ENCODE data around the gene L1TD1.
"Not testable (repeated sequence)": the region's sequence is repeated elsewhere in the genome, so short reads cannot be mapped to it uniquely, and the experiment has no call there.

Gene L1TD1

DNA sequence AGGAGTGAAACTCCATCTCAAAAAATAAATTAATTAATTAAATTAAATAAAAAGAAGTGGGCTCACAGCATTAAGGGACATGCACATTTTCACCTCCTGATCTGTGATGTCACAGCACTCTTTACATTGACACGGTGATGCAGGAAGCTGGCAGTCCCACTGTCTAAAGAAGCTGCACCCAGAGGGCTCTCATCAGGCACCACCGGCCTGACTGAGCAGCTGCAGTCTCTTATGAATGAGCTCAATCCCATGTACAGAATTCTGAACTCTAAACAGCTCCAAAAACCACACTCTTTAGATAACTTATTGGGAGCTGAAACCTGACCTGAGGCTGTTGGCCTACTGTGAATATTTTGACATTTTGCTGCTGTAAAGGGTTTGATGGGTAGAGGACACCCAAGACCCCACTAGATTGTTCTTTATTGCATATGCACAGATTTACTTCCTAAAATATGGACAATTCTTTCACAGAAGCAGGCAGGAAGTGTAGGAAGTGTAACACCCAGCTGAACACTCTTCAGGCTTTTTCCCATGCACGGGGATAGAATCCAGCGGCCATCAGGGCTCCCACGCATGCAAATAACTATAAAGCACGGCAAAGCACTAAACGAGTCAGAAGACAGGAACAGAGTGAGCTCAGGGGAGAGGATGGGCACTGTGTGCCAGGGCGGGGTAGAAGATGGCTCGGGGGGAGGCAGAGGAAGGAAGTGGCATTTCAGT lies 46.2 kb downstream of the L1TD1 start:
- TF ChIP-seq, protein P1, sequence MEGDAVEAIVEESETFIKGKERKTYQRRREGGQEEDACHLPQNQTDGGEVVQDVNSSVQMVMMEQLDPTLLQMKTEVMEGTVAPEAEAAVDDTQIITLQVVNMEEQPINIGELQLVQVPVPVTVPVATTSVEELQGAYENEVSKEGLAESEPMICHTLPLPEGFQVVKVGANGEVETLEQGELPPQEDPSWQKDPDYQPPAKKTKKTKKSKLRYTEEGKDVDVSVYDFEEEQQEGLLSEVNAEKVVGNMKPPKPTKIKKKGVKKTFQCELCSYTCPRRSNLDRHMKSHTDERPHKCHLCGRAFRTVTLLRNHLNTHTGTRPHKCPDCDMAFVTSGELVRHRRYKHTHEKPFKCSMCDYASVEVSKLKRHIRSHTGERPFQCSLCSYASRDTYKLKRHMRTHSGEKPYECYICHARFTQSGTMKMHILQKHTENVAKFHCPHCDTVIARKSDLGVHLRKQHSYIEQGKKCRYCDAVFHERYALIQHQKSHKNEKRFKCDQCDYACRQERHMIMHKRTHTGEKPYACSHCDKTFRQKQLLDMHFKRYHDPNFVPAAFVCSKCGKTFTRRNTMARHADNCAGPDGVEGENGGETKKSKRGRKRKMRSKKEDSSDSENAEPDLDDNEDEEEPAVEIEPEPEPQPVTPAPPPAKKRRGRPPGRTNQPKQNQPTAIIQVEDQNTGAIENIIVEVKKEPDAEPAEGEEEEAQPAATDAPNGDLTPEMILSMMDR (IDR thresholded peaks at IDR 0.05; ENCODE audit: extremely low read depth, insufficient read depth, missing control alignments) = no peak
- DNase-seq (ENCODE audit: low spot score) = no peak
- in situ Hi-C loops (cut with MboI; ENCODE audit: low pct_unique_long_range_greater_than_20kb, low sequenced_read_pairs, unreplicated experiment) = no loop called here

DNA sequence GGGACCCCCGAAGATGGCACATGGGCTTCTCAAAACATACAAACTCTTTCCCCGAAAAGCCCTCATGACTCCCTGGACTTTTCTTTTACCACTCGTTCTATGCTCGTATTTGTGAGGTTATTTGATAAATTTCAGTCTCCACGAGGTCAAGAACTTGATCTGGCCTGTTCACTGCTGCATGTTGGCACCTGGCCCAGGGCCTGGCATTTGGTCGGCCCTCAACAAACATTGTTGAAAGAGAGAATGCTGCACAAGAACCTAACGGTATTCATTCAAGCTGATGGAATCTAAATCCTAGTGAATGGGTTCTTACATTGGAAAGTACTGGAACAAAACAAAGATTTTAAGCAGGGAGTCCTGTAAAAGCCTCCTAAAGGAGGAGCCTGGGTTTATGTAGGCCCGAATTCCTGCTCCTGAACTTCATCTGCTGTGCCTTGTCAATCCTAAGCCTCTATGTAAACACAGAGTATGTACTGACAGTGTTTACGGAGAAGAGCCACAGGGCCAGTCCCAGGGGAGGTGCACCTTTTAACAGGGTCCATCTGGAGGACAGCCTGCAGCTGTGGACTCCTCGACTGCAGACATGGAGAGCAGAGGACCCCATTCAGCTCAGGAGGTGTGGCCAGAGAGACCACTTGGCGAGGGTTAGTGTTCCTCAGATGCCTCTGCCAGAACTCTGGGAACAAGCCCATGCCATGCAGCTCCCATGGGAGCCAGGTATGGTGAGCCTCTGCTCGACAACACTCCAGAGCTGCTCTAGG lies 46.9 kb downstream of the L1TD1 start:
- no peak for DNase-seq (ENCODE audit: low spot score)
- TF ChIP-seq, protein P1 (IDR thresholded peaks at IDR 0.05; ENCODE audit: extremely low read depth, insufficient read depth, missing control alignments) = no peak

DNA sequence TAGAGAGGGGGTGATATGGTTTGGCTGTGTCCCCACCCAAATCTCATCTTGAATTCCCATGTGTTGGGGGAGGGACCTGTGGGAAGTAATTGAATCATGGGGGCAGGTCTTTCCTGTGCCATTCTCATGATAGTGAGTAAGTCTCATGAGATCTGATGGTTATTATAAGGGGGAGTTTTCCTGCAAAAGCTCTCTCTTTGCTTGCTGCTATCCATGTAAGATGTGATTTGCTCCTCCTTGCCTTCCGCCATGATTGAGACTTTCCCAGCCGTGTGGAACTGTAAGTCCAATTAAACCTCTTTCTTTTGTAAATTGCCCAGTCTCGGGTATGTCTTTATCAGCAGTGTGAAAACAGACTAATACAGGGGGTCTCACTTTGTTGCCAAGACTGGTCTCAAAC lies 49.7 kb downstream of the L1TD1 start:
- DNase-seq (ENCODE audit: low spot score) = not testable (repeated sequence)

More for the DNA sequence above, 46.9 kb downstream of the L1TD1 start:
- in situ Hi-C loops (cut with MboI; ENCODE audit: low pct_unique_long_range_greater_than_20kb, low sequenced_read_pairs, unreplicated experiment) = no loop called here

DNA sequence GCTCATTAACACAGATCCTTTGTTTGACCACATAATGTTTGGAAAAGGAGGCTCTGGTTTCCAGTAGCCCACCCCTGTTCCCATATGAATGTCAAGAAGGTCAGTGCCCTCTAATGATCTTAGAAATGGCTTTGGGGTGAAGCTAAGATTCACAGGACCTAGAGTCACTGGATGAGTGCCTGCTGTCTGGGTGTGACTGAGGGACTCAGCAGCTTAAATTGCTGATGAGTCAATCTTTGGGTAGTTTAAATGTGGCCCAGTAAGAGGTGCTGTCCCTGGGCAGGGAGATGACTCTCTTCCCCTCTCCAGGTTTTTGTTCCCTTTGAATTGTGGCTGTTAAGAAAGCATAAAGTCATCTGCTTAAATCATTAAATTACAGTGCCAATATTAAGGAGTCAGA lies 50.6 kb downstream of the L1TD1 start:
- in situ Hi-C loops (cut with MboI; ENCODE audit: low pct_unique_long_range_greater_than_20kb, low sequenced_read_pairs, unreplicated experiment) = no loop called here
- TF ChIP-seq, protein P1 (IDR thresholded peaks at IDR 0.05; ENCODE audit: extremely low read depth, insufficient read depth, missing control alignments) = no peak
- DNase-seq (ENCODE audit: low spot score) = no peak

More for the DNA sequence above, 49.7 kb downstream of the L1TD1 start:
- in situ Hi-C loops (cut with MboI; ENCODE audit: low pct_unique_long_range_greater_than_20kb, low sequenced_read_pairs, unreplicated experiment) = not testable (repeated sequence)

DNA sequence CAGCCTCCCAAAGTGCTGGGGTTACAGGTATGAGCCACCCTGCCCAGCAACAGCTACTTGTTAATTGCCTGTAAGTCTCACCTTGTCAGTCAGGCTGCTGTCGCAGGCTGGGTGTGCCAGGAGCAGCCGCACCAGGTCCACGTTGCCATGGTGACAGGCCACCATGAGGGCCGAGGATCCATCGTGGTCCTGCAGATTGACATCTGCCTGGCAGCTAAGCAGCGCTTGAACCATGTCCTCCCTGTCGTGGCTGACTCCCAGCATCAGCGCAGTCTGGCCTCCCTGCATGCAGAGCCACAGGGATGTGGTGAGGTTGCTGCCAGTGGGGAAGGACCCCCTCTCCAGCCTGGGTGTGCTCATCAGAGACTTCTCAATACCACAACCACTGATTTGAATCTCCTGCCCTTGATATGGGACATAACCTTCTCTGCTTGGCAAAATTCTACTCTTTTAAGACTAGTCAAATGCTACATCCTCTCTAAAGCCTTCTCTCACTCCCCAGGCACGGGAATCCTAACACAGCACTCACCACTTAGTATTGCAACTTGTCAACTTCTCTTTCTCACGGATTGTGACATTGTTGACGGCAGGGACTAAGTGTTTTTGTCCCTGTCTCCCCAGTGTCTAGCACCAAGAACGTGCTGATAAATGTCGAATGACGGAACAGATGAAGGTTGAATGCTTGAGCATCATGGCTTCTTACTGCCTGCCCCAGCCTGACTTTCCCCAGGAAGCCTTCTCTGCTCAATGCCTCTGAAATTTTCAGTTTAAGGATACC lies 52.9 kb downstream of the L1TD1 start:
- in situ Hi-C loops (cut with MboI; ENCODE audit: low pct_unique_long_range_greater_than_20kb, low sequenced_read_pairs, unreplicated experiment) = no loop called here
- DNase-seq (ENCODE audit: low spot score) = no peak
- TF ChIP-seq, protein P1 (IDR thresholded peaks at IDR 0.05; ENCODE audit: extremely low read depth, insufficient read depth, missing control alignments) = no peak

DNA sequence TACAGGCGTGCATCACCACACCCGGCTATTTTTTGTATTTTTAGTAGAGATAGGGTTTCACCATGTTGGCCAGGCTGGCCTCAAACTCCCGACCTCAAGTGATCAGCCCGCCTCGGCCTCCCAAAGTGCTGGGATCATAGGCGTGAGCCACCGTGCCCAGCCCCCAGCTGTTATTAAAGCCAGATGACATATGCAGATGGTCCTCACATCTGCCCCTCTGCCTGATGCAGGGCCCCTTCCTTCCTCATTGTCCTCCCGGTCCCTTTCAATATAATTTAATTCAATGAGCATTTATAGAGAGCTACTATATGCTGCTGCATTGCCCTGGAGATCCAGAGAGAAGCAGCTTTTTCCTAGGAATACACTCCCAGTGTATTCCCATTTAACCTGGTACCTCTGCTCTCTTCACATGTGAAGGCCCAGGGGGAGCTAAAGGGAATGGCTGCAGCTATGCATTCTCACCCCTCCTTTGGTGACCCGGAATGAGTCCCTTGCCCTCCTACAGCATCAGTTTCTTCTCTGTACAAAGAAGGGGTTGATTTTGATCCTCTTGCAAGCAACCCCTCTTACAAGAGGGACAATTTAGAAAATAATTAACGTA lies 55.6 kb downstream of the L1TD1 start:
- TF ChIP-seq, protein P1 (IDR thresholded peaks at IDR 0.05; ENCODE audit: extremely low read depth, insufficient read depth, missing control alignments) = no peak
- DNase-seq (ENCODE audit: low spot score) = no peak
- in situ Hi-C loops (cut with MboI; ENCODE audit: low pct_unique_long_range_greater_than_20kb, low sequenced_read_pairs, unreplicated experiment) = no loop called here
